Smooth muscle cell of the pulmonary artery (primary cell): ENCODE results near the gene DISP2. TPM values are rescaled to one million over a fixed set of nuclear protein-coding genes. Genes with fewer than 3 reads are reported as not detected.

Source experiments
- total RNA-seq: library from RNA; depleted of rRNA; stranded (reverse); fragments of >200 nt; gene quantifications from 2 replicates; pipeline ENCODE4 v1.2.3, GENCODE V29; 2014

The DISP2 gene, protein sequence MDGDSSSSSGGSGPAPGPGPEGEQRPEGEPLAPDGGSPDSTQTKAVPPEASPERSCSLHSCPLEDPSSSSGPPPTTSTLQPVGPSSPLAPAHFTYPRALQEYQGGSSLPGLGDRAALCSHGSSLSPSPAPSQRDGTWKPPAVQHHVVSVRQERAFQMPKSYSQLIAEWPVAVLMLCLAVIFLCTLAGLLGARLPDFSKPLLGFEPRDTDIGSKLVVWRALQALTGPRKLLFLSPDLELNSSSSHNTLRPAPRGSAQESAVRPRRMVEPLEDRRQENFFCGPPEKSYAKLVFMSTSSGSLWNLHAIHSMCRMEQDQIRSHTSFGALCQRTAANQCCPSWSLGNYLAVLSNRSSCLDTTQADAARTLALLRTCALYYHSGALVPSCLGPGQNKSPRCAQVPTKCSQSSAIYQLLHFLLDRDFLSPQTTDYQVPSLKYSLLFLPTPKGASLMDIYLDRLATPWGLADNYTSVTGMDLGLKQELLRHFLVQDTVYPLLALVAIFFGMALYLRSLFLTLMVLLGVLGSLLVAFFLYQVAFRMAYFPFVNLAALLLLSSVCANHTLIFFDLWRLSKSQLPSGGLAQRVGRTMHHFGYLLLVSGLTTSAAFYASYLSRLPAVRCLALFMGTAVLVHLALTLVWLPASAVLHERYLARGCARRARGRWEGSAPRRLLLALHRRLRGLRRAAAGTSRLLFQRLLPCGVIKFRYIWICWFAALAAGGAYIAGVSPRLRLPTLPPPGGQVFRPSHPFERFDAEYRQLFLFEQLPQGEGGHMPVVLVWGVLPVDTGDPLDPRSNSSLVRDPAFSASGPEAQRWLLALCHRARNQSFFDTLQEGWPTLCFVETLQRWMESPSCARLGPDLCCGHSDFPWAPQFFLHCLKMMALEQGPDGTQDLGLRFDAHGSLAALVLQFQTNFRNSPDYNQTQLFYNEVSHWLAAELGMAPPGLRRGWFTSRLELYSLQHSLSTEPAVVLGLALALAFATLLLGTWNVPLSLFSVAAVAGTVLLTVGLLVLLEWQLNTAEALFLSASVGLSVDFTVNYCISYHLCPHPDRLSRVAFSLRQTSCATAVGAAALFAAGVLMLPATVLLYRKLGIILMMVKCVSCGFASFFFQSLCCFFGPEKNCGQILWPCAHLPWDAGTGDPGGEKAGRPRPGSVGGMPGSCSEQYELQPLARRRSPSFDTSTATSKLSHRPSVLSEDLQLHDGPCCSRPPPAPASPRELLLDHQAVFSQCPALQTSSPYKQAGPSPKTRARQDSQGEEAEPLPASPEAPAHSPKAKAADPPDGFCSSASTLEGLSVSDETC (N-terminal part only)
- 0.13 and 0.17 TPM in 2 replicates for total RNA-seq

GRCh38 chr15:40357723-40358470 is at the start of gene DISP2:
Gene DISP2, plus strand, starts transcription at chr15:40358219. Its CDS starts 103 bp downstream, at chr15:40358322.

GRCh38 chr15:40323239-40323952 is 34.6 kb upstream of the DISP2 start, which contains the start of gene INAFM2:
Gene INAFM2, plus strand, starts transcription at chr15:40323692. Its CDS starts 364 bp downstream, at chr15:40324056.

GRCh38 chr15:40340740-40341400 is 17.1 kb upstream of the DISP2 start, which contains the start of gene CCDC9B:
Gene CCDC9B, minus strand, starts transcription at chr15:40340939. Its CDS starts 120 bp downstream, at chr15:40340819.

GRCh38 chr15:40382580-40383456 is 24.8 kb downstream of the DISP2 start, which contains the start of gene KNSTRN:
Gene KNSTRN, plus strand, starts transcription at chr15:40382721. Its CDS starts 115 bp downstream, at chr15:40382836.

GRCh38 chr15:40405501-40406381 is 47.7 kb downstream of the DISP2 start, which contains the start of gene IVD:
Gene IVD, plus strand, starts transcription at chr15:40405795. Its CDS starts 33 bp downstream, at chr15:40405828.

Other genes with a start within 250 kb of the DISP2 start
- gene BMF, start 249.3 kb upstream of the DISP2 start, total RNA-seq: 2.0 and 3.8 TPM in 2 replicates
- 2.9 and 7.0 TPM in 2 replicates for gene BUB1B, start 197.2 kb upstream of the DISP2 start, total RNA-seq
- 0.13 TPM in 2 replicates for gene PAK6, start 119.2 kb upstream of the DISP2 start, total RNA-seq
- gene ANKRD63, start 75.2 kb upstream of the DISP2 start, total RNA-seq: not detected in 2 replicates
- 0.07 and 0.43 TPM in 2 replicates for gene PLCB2, start 50.3 kb upstream of the DISP2 start, total RNA-seq
- 26.2 and 32.5 TPM in 2 replicates for gene INAFM2, start 34.5 kb upstream of the DISP2 start, total RNA-seq
- gene CCDC9B, start 17.3 kb upstream of the DISP2 start, total RNA-seq: 49.3 and 91.9 TPM in 2 replicates
- not detected in 2 replicates for gene PHGR1, start 7.2 kb upstream of the DISP2 start, total RNA-seq
- 14.0 and 20.7 TPM in 2 replicates for gene KNSTRN, start 24.5 kb downstream of the DISP2 start, total RNA-seq
- gene IVD, start 47.6 kb downstream of the DISP2 start, total RNA-seq: 63.4 and 84.4 TPM in 2 replicates
- gene BAHD1, start 82.7 kb downstream of the DISP2 start, total RNA-seq: 9.4 and 10.4 TPM in 2 replicates
- 18.4 and 21.8 TPM in 2 replicates for gene CHST14, start 112.8 kb downstream of the DISP2 start, total RNA-seq
- gene CCDC32, start 206.8 kb downstream of the DISP2 start, total RNA-seq: 13.0 and 17.1 TPM in 2 replicates
- gene RPUSD2, start 211.1 kb downstream of the DISP2 start, total RNA-seq: 9.3 and 10.8 TPM in 2 replicates
- 2.0 and 5.7 TPM in 2 replicates for gene KNL1, start 236.0 kb downstream of the DISP2 start, total RNA-seq